ENCODE results near the gene ZRANB1.

Gene ZRANB1

GRCh38 chr10:125003901-125004467 is 62.1 kb downstream of the ZRANB1 start:
- peak; percentile 20 for DNase-seq (ENCODE audit: insufficient read length)
- no peak for FAIRE-seq

GRCh38 chr10:125004571-125005311 is 62.8 kb downstream of the ZRANB1 start:
- FAIRE-seq, result no peak
- no peak for TF ChIP-seq POLR2AphosphoS5 (IDR thresholded peaks at IDR 0.05; ENCODE audit: low read depth, low read length)
- TF ChIP-seq TAF1 (IDR thresholded peaks at IDR 0.05; ENCODE audit: borderline replicate concordance, low read depth, low read length), result no peak
- no peak for TF ChIP-seq POLR2A (IDR thresholded peaks at IDR 0.05; ENCODE audit: low read depth, low read length)
- no peak for DNase-seq (ENCODE audit: insufficient read length)

More at GRCh38 chr10:125003901-125004467, 62.1 kb downstream of the ZRANB1 start:
- no peak for TF ChIP-seq POLR2AphosphoS5 (IDR thresholded peaks at IDR 0.05; ENCODE audit: low read depth, low read length)

GRCh38 chr10:125005312-125006187 is 63.6 kb downstream of the ZRANB1 start:
- TF ChIP-seq TAF1 (IDR thresholded peaks at IDR 0.05; ENCODE audit: borderline replicate concordance, low read depth, low read length) (no peak), POLR2A (IDR thresholded peaks at IDR 0.05; ENCODE audit: low read depth, low read length) (no peak), POLR2AphosphoS5 (IDR thresholded peaks at IDR 0.05; ENCODE audit: low read depth, low read length) (no peak)
- DNase-seq (ENCODE audit: insufficient read length), result no peak
- no peak for FAIRE-seq

DNA sequence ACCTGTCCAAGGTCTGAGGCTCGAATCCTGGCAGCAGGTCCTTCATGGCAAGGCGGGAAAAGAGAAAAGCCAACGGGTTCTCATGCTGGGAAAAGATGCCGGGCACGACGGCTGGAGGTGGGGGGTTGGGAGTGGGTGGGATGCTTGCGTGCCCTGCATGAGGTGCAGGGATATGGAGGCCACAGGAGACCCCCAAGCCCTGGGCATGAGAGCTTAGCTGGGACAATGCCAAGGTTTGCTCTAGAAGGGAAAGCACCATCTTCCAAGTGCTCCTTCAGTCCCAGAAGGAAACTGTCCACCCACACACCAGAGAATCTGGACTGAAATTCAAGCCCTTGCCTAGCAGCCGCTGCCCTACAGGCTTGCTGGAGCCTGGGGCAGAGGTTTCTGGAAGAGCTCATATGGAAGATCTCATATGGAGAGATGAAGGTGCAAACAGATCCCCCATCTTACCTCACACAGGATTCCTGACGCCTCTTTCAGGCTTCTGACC is 64.3 kb downstream of the ZRANB1 start:
- DNase-seq (ENCODE audit: insufficient read length) (no peak), FAIRE-seq (no peak)
- no peak for TF ChIP-seq POLR2A (IDR thresholded peaks at IDR 0.05; ENCODE audit: low read depth, low read length)
- TF ChIP-seq TAF1 (IDR thresholded peaks at IDR 0.05; ENCODE audit: borderline replicate concordance, low read depth, low read length), result no peak
- TF ChIP-seq POLR2AphosphoS5 (IDR thresholded peaks at IDR 0.05; ENCODE audit: low read depth, low read length), result no peak

- DNase-seq (ENCODE audit: insufficient read length), result no peak
- TF ChIP-seq POLR2A (IDR thresholded peaks at IDR 0.05; ENCODE audit: low read depth, low read length) (no peak), POLR2AphosphoS5 (IDR thresholded peaks at IDR 0.05; ENCODE audit: low read depth, low read length) (no peak), TAF1 (IDR thresholded peaks at IDR 0.05; ENCODE audit: borderline replicate concordance, low read depth, low read length) (no peak)
- FAIRE-seq, result no peak
These were observed 65.1 kb downstream of the ZRANB1 start for GRCh38 chr10:125006921-125007426.

GRCh38 chr10:125007436-125007835 is 65.5 kb downstream of the ZRANB1 start:
- DNase-seq (ENCODE audit: insufficient read length) (no peak), FAIRE-seq (no peak)
- TF ChIP-seq TAF1 (IDR thresholded peaks at IDR 0.05; ENCODE audit: borderline replicate concordance, low read depth, low read length), result no peak
- no peak for TF ChIP-seq POLR2AphosphoS5 (IDR thresholded peaks at IDR 0.05; ENCODE audit: low read depth, low read length)
- TF ChIP-seq POLR2A (IDR thresholded peaks at IDR 0.05; ENCODE audit: low read depth, low read length), result no peak

DNA sequence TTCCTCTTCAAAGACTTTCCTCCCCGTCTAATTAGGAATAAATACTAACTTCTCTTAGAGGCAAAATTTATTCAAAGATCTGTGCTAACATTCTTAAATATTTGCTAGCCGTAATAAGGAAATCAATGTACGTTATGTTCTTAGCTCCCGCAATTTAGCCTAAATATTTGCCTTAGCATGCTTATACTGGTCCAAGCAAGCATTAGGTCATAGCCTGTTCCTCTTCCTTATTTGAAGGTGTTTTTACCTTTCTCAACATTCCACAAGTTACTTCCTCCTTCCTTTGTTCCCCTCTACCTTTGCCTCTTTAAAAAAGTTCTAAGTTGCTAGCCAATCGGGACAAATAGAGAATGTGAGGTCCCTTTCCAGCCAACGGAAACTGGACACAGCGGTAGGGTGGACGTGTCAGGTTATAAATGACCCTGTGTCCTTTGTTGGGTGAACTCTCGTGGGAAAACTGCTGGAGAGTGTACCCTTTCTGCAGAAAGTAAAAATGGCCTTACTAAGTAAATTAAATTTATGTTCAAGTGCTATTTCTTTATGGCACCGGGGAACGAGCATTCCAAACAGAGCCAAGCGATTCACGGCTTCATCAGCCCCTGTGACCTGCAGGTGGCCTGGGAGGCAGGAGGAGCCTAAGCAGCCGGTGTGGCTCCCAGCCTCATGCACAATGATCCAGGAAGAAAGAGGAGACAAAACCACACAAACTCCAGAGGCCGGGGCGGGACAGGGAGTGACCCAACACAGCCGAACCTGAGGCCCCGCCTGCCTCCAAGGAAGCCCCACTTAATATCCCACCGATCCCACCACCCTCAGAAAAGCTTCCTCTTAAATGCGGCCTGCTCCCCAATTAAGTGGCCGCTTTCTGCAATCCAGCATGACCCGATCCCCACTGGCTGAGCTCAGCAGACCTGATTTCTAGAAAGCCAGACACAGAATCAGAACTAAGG is 67.0 kb downstream of the ZRANB1 start:
- no peak for TF ChIP-seq POLR2AphosphoS5 (IDR thresholded peaks at IDR 0.05; ENCODE audit: low read depth, low read length)
- no peak for TF ChIP-seq TAF1 (IDR thresholded peaks at IDR 0.05; ENCODE audit: borderline replicate concordance, low read depth, low read length)
- TF ChIP-seq POLR2A (IDR thresholded peaks at IDR 0.05; ENCODE audit: low read depth, low read length), result no peak
- no peak for DNase-seq (ENCODE audit: insufficient read length)
- FAIRE-seq, result no peak

- DNase-seq (ENCODE audit: insufficient read length) (no peak), FAIRE-seq (no peak)
- no peak for TF ChIP-seq TAF1 (IDR thresholded peaks at IDR 0.05; ENCODE audit: borderline replicate concordance, low read depth, low read length)
- TF ChIP-seq POLR2AphosphoS5 (IDR thresholded peaks at IDR 0.05; ENCODE audit: low read depth, low read length), result no peak
- TF ChIP-seq POLR2A (IDR thresholded peaks at IDR 0.05; ENCODE audit: low read depth, low read length), result no peak
These were observed 67.8 kb downstream of the ZRANB1 start for GRCh38 chr10:125009661-125010161.

DNA sequence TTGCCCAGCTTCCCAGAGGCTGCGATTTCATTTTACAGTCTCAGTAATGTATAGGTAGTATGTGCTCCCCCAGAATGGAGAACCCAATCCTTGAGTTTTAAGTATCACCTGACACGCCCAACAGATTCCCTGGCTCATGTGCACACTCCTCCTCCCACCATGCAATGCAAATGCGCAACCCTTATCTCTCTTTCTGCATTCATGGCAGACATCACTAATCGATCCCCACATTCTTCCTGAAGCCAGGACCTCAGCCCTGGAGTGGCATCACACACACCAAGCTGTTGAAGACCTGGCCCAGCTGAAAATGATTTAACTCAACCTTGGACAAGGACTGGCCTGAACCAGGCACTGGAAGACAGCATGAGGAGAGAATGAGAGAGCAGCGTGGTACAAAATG is 68.4 kb downstream of the ZRANB1 start:
- TF ChIP-seq TAF1 (IDR thresholded peaks at IDR 0.05; ENCODE audit: borderline replicate concordance, low read depth, low read length), result no peak
- no peak for TF ChIP-seq POLR2AphosphoS5 (IDR thresholded peaks at IDR 0.05; ENCODE audit: low read depth, low read length)
- DNase-seq (ENCODE audit: insufficient read length) (no peak), FAIRE-seq (no peak)

- no peak for FAIRE-seq
- no peak for DNase-seq (ENCODE audit: insufficient read length)
- TF ChIP-seq POLR2A (IDR thresholded peaks at IDR 0.05; ENCODE audit: low read depth, low read length) (no peak), POLR2AphosphoS5 (IDR thresholded peaks at IDR 0.05; ENCODE audit: low read depth, low read length) (no peak), TAF1 (IDR thresholded peaks at IDR 0.05; ENCODE audit: borderline replicate concordance, low read depth, low read length) (no peak)
These were observed 69.4 kb downstream of the ZRANB1 start for GRCh38 chr10:125011171-125011925.

All from GM12892 (cell line).